SW 1271 (cell line): Measurements from ENCODE around the gene GPLD1.
"Not testable (repeated sequence)": the region's sequence is repeated elsewhere in the genome, so short reads cannot be mapped to it uniquely, and the experiment has no call there.

Experiments used
- DNase-seq, 2 experiments: peaks; one replicate each; lab custom pipeline; 2025; lab: John Stamatoyannopoulos, UW

GPLD1 gene

GRCh38 chr6:24489470-24489869 is at the start of gene GPLD1:
Gene GPLD1 (minus strand): TSS chr6:24489578. CDS start chr6:24489511, 67 bp downstream.
- no peak for DNase-seq

- DNase-seq: no peak
Measured at GRCh38 chr6:24537771-24538385, 48.5 kb upstream of the GPLD1 start.

GRCh38 chr6:24537082-24537699 is 47.8 kb upstream of the GPLD1 start:
- no peak for DNase-seq

- DNase-seq: no peak
Measured at GRCh38 chr6:24536466-24536865, 47.1 kb upstream of the GPLD1 start.

GRCh38 chr6:24535210-24535609 is 45.8 kb upstream of the GPLD1 start:
- DNase-seq: no peak

- no peak for DNase-seq
Measured at GRCh38 chr6:24534329-24534728, 45.0 kb upstream of the GPLD1 start.

GRCh38 chr6:24529985-24530384 is 40.6 kb upstream of the GPLD1 start:
- DNase-seq: no peak

GRCh38 chr6:24524805-24525204 is 35.4 kb upstream of the GPLD1 start:
- peak in 1 of 2 experiments; percentile 16 for DNase-seq

GRCh38 chr6:24524329-24524728 is 35.0 kb upstream of the GPLD1 start:
- DNase-seq: no peak

GRCh38 chr6:24522228-24523176 is 33.1 kb upstream of the GPLD1 start:
- no peak for DNase-seq

GRCh38 chr6:24520929-24521546 is 31.7 kb upstream of the GPLD1 start:
- DNase-seq: peak in 1 of 2 experiments; percentile 53

- DNase-seq: no peak
Measured at GRCh38 chr6:24517659-24518543, 28.5 kb upstream of the GPLD1 start.

GRCh38 chr6:24513602-24514001 is 24.2 kb upstream of the GPLD1 start:
- DNase-seq: no peak

GRCh38 chr6:24511976-24512375 is 22.6 kb upstream of the GPLD1 start:
- not testable (repeated sequence) for DNase-seq

- no peak for DNase-seq
Measured at GRCh38 chr6:24506814-24507520, 17.6 kb upstream of the GPLD1 start.

- DNase-seq: no peak
Measured at GRCh38 chr6:24504649-24505586, 15.5 kb upstream of the GPLD1 start.

GRCh38 chr6:24504287-24504648 is 14.9 kb upstream of the GPLD1 start:
- no peak for DNase-seq

- no peak for DNase-seq
Measured at GRCh38 chr6:24501914-24502313, 12.5 kb upstream of the GPLD1 start.

GRCh38 chr6:24501374-24501773 is 12.0 kb upstream of the GPLD1 start:
- no peak for DNase-seq

- DNase-seq: no peak
Measured at GRCh38 chr6:24500683-24501082, 11.3 kb upstream of the GPLD1 start.
